Spleen (tissue), 7 donors: ENCODE data around the gene SLC6A18.

Source experiments
- CTCF ChIP-seq, 11 experiments: fragments of 200-600 bp in 7 of 11; fragments of 450-650 bp in 4 of 11; sonication (generic) in 4 of 11; IDR thresholded peaks in 8 of 11; conservative IDR thresholded peaks in 3 of 11; 1 replicate in 7 of 11; 2 replicates in 4 of 11; pipeline versions ENCODE4 v1.4.0 to v1.8.0; 2016 to 2021; ENCODE audit warnings: antibody characterized with exemption in 11 of 11, inconsistent platforms in 4 of 11, mild to moderate bottlenecking in 1 of 11
- POLR2A ChIP-seq, 3 donors: fragments of 450-650 bp; IDR thresholded peaks; one replicate each; pipeline ENCODE4 v1.5.1; 2017; ENCODE audit warnings: antibody characterized with exemption in 3 of 3, mild to moderate bottlenecking in 1 of 3
- donor health status: DM: no; HTN: no; CAD: no; lungs with moderate emphysema.
- donor health status: DM: no; HTN: no; CAD: no.
- donor health status: DM: no; HTN: no; CAD: no.

DNA sequence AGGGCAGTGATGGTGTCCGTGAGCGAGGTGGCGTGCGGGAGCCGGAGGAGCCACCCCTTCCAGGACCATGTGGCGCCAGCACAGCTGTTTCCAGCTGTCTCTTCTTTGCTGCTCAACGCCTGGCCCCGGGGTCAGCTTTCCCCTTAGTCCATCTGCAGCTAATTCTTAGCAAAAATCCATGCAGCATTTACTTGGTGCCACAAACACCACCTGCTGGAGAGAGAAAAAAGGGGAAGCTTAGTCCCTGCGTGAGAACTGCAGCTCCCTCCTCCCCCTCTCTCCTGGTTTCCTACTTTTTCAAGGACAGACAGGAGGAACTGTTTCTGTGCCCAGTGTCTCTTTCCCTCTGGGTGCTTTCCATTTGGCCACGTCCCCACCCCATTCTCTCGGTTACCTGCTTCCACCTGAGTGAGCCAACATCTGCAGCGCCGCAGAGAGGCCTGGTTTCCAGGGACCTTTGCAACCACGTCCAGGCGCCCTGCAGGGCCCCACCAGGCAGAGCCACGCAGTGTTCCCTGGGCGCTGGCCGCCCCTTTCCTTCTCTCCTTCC, 20.4 kb upstream of the SLC6A18 start:
- TF ChIP-seq CTCF (IDR thresholded peaks at IDR 0.05 in 8 of 11, conservative IDR thresholded peaks at IDR 0.05 in 3 of 11) (peak in 2 of 11 experiments; percentile 24 to 29), POLR2A (IDR thresholded peaks at IDR 0.05) (no peak)
